GM20000 (cell line): ENCODE results near the gene COL4A6.

Experiments used
- DNase-seq: peaks from one replicate; pipeline ENCODE4 v3.0.0; 2012; ENCODE audit warnings: low spot score
- TF ChIP-seq, protein P1 (sequence below): IDR thresholded peaks from 2 replicates; pipeline ENCODE4 v1.5.1; 2012; ENCODE audit warnings: mild to moderate bottlenecking, control low read depth; ENCODE audit errors: extremely low read depth, missing control alignments

COL4A6 gene

DNA sequence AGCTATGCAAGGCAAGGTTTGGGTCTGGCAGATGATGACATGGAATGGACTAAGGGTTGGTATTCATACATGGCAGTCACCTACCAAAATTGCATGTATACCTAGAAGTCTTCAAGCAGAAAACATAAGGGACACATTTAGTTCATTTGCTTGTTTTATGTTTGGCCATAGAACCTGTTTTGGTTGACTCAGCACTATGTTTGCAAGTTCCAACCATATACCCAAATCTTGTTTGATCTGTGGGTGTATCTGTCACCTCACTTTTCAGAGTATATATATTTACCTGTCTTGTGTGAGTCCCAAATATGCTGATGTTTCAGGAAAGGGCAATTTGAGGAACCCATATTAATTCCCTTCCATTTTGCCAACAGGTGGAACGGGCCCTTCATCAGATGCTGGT, 307.3 kb downstream of the COL4A6 start:
- no peak for DNase-seq
- TF ChIP-seq, protein P1, sequence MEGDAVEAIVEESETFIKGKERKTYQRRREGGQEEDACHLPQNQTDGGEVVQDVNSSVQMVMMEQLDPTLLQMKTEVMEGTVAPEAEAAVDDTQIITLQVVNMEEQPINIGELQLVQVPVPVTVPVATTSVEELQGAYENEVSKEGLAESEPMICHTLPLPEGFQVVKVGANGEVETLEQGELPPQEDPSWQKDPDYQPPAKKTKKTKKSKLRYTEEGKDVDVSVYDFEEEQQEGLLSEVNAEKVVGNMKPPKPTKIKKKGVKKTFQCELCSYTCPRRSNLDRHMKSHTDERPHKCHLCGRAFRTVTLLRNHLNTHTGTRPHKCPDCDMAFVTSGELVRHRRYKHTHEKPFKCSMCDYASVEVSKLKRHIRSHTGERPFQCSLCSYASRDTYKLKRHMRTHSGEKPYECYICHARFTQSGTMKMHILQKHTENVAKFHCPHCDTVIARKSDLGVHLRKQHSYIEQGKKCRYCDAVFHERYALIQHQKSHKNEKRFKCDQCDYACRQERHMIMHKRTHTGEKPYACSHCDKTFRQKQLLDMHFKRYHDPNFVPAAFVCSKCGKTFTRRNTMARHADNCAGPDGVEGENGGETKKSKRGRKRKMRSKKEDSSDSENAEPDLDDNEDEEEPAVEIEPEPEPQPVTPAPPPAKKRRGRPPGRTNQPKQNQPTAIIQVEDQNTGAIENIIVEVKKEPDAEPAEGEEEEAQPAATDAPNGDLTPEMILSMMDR = no peak

DNA sequence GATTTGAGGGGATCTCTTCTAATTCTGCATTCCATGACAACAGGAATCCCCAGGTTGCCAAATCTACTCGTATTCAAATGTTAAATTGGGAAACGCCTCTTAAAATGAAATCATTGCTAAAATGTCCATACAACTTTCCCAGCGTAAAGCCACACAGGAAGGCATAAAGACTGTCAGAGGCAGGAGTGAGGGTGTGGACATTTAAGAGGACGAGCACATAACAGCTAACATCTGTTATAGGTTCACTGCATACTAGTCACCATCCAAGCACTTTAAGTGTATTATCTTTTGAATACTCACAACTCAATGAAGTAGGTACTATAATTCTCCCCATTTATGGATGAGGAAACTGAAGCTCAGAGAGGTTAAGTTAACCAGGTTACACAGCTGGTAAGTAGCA, 311.1 kb downstream of the COL4A6 start:
- TF ChIP-seq, protein P1 = no peak
- DNase-seq = no peak

DNA sequence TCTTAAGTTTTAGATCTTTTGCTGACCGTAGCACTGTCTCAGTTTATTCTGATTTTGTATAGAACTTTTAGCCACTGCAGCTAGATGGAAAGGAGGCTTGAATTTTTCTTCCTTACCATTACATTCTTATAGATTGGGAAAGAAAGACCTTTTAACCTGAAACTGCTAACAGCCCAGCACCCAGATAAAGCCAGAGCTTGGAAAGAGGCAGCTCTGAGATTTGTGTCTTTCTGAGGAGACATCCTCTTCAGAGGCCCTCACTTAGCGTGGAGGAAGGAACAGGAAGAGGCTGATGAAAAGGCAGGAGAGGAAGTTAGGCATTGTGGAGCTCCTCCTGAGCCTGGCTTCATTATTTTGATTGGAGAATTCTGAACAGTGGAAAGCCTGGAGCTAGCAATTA, 311.6 kb downstream of the COL4A6 start:
- DNase-seq = no peak
- TF ChIP-seq, protein P1 = no peak

DNA sequence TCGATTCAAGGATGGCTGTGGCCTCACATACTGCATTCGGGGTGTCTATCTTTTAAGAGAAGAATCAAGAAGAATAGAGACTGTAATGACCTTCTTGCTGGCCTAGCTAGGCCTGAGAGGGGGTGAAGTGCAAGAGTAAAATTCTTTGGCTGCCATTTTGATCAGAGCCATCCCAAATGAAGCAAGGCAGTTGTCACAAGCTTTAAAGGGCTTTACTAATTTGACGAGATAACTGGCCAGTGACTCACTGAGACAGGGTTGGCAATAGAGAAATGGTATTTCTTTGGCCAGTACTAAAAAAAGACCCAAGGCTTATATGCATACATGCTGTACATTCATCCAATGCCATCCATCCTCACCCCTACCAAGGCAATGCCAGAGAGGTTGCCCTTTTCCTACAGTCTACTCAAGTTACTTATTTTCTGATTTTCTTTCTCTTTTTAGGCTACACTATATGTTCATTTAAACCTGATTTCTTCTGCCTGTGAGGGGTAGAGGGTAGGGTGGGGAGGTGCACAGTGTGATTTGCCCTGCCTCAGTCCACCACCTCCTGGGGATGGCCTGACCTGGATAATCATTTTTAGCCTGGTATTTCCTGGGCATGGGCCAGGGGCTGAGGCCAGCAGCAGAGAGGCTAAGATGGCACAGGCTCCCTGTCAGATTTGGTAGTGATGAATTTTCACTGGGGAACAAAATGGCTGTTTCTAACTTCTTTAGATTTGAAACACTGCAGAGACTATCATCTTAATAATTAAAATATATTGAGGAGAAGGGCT, 314.4 kb downstream of the COL4A6 start:
- TF ChIP-seq, protein P1 = no peak
- no peak for DNase-seq

DNA sequence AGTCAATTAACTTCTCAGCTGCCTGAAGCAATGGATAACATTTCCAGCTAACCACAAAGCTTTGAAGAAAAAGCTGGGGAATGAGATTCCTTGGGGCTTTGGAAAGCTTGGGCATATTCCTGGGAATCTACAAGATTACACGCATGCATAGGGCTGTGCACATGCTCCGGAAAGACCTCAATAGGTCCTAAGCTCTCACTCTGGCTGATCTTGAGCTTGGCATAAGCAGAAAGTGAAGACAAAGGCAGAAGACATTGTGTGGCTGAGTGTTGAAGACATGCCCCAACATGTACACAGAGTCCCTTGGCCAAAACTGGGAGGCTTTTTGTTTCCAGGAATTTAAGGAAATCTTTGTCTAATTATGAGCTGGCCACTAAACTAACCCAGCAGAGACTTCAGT, 315.5 kb downstream of the COL4A6 start:
- TF ChIP-seq, protein P1 = no peak
- no peak for DNase-seq

DNA sequence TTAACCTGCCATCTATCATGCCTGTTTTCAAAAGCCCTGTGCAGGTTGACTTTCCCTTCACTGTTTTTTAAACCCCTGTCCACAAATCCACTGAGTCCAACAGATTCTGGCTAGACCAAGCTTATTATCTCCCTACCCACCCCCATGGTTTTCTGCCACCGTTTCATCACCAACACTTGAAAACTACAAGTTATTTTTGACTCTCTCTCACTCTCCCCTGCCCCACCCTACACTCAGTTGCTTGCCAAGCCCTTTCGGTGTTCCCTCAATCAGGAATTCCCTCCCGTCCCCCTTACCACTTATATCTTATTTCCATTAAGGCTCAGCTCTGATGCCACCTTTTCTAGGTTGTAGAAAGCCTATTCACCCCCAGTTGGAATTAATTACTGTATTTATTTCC, 316.9 kb downstream of the COL4A6 start:
- TF ChIP-seq, protein P1 = no peak
- DNase-seq = no peak

DNA sequence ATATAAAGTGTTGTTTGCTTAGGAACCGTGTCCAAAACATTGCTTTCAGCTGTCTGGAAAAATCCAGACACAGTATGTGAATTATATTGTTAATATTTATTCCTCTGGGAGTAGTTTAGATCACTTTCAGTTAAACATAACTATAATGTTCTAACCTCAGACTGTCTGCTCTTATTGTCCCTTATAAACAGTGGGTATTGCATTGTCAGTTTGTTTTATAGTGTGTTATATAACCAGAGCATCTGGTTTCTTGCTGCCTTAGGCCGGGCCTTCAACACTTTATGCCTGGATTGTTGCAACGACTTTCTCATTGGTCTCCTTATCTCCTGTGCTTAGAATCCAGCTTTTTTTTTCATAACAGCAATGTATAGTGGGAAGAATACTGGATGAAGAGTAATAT, 320.2 kb downstream of the COL4A6 start:
- TF ChIP-seq, protein P1 = no peak
- DNase-seq = no peak
